ENCODE data around the gene PCA3.

GRCh38 chr9:76803762-76804161 lies 39.5 kb downstream of the PCA3 start:
- no peak for TF ChIP-seq CTCF (IDR thresholded peaks at IDR 0.05; ENCODE audit: insufficient read depth, low read length, poor library complexity, severe bottlenecking)
- TF ChIP-seq EZH2phosphoT487 (conservative IDR thresholded peaks at IDR 0.05; ENCODE audit: low read length) = no peak

Measured in SU-DHL-6 (cell line).